ENCODE data around the gene ABCA2. TPM values are rescaled to one million over a fixed set of nuclear protein-coding genes. Genes with fewer than 3 reads are reported as not detected.
A peak's percentile ranks its signal among the peaks of the same experiment; 100 is the strongest.

ABCA2 gene
- total RNA-seq (2022) (20.0 and 21.7 TPM in 2 replicates), Bru-seq, nascent RNA (percentile 31 among the genes with signal in this experiment), BruChase-seq, experiment 1, labeled RNA remaining after a 6-hour chase (percentile 48 among the genes with signal in this experiment), BruChase-seq, experiment 2, labeled RNA remaining after a 2-hour chase (percentile 31 among the genes with signal in this experiment)
- long read RNA-seq, partial matches to known transcripts: 21 of 27 reads
- long read RNA-seq, other reads (novel, unspliced or antisense): 5 of 27 reads

DNA sequence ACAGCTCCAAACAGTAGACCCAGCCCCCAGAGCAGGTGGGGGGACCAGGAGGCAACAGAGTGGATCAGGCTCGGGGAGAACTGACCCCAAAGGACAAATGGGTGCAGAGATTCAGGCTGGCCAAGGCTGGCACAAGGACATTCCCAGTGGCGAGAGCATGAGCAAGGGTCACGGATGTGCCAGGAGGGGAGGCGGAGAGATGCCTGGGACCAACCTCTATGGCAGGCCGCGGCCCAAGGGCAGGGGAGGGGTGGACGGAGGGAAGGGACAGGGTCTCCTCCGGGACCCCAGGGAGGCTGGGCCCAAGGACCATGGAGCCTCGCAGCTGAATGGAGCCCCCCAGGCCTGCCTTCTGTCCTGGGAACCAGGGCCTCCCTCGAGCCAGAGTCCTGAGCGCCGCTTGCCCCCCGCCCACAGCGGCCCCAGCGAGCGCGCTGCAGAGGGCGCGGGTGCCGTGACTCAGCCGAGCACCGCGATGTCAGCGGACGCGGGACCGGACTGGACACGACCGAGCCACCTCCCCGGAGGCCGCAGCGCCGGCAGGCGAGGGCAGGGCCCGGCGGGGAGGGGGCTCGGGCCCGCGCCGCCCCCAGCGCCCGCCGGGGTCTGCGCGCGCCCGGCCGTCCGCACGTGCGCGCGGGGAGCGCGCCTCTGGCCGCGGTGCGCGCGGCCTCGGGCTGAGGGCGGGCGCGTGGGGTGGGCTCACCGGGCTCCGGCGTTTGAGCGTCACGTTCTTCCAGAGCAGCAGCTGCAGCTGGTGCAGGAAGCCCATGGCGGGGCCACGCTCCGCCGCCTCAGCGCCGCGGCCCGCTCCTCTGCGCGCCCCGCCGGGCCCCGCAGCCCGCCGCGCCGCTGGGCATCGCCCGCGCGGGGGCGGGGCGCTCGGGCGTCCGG, at the start of gene ABCA2:
TSS of gene ABCA2 (minus strand) at position 869 of the 894 bp plus-strand sequence. CDS start at position 772, 97 bp downstream.
- H3K27ac Mint-ChIP-seq (ENCODE audit: low read depth, unreplicated experiment): no peak within 1 kb of the TSS

DNA sequence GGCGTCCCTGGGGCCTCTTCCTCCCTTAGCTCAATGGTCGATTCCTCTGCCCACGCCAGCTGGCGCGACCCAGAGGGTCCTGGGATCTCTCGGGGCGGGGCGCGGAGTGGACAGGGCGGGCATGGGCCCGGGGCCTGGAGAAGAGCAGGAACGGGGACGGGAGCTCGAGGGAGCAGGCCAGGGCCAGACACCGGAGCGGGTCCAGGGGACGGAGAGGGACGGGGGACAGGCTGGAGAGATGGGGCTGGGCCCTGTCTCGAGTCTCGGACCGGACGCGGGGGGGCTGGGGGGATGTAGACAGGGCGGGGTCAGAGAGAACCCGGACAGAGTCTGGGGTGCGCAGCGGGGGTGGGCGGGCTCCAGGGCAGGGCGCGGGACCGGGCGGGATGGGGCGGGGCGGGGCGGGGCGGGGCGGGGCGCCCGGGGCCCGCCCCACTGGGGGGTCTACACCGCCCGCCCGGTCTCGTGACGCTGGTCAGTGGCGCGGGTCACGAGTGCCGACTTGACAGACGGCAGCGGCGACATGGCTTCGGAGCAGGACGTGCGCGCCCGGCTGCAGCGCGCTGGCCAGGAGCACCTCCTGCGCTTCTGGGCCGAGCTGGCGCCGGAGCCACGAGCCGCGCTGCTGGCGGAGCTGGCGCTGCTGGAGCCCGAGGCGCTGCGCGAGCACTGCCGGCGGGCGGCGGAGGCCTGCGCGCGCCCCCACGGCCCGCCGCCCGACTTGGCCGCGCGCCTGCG, 49.1 kb upstream of the ABCA2 start, which contains the start of gene UAP1L1:
TSS of gene UAP1L1 (plus strand) at position 508 of the 738 bp plus-strand sequence. CDS start at position 524, 16 bp downstream.
- Mint-ChIP-seq H3K36me3 (ENCODE audit: insufficient read depth, unreplicated experiment) (no peaks in the 10 kb centered on the region), H3K4me1 (ENCODE audit: insufficient read depth, unreplicated experiment) (no peaks in the 10 kb centered on the region), H3K27me3 (ENCODE audit: insufficient read depth, unreplicated experiment) (no peaks in the 10 kb centered on the region), H3K9me3 (ENCODE audit: unreplicated experiment) (no peaks in the 10 kb centered on the region), H3K4me3 (ENCODE audit: unreplicated experiment) (peak within 1 kb of the TSS; percentile 19), H3K27ac (ENCODE audit: low read depth, unreplicated experiment) (no peak within 1 kb of the TSS)
- ChIA-PET POLR2A (interaction anchor here (1.0 to 2.4 kb wide), 2 partner anchors 9 kb away, joined by 3 to 8 read pairs; partner anchors contain the start of gene MAN1B1), CTCF (interaction anchor here (1.4 to 1.6 kb wide), 2 partner anchors 9 to 48 kb away, joined by 3 to 4 read pairs; no protein-coding TSS in a partner anchor)
- intact Hi-C loops (cut with micrococcal nuclease): no loop called here
- BruUV-seq (replicated peaks): no TSS peak
- TF ChIP-seq CTCF (IDR thresholded peaks at IDR 0.05; ENCODE audit: unreplicated experiment): no peak
- no peak for DNase-seq (ENCODE audit: unreplicated experiment)

More for the DNA sequence above, at the start of gene ABCA2:
- Mint-ChIP-seq H3K27me3 (ENCODE audit: insufficient read depth, unreplicated experiment) (no peaks in the 10 kb centered on the region), H3K4me1 (ENCODE audit: insufficient read depth, unreplicated experiment) (peaks cover 8% of the 10 kb centered on the region), H3K9me3 (ENCODE audit: unreplicated experiment) (no peaks in the 10 kb centered on the region), H3K36me3 (ENCODE audit: insufficient read depth, unreplicated experiment) (peaks cover 5% of the 10 kb centered on the region), H3K4me3 (ENCODE audit: unreplicated experiment) (peak within 1 kb of the TSS; percentile 74)
- no TSS peak for BruUV-seq (replicated peaks)
- intact Hi-C loops (cut with micrococcal nuclease): no loop called here
- CTCF ChIA-PET: interaction anchor here (0.6 to 8.1 kb wide), 13 partner anchors 8 to 634 kb away, joined by 3 to 85 read pairs (median 10); partner anchors contain the start of genes EDF1 and SAPCD2
- DNase-seq (ENCODE audit: unreplicated experiment): no peak
- POLR2A ChIA-PET: interaction anchor here (0.7 to 1.9 kb wide), 6 partner anchors 8 to 227 kb away, joined by 3 to 6 read pairs (median 4); partner anchors contain the start of gene TPRN
- no peak for TF ChIP-seq CTCF (IDR thresholded peaks at IDR 0.05; ENCODE audit: unreplicated experiment)

DNA sequence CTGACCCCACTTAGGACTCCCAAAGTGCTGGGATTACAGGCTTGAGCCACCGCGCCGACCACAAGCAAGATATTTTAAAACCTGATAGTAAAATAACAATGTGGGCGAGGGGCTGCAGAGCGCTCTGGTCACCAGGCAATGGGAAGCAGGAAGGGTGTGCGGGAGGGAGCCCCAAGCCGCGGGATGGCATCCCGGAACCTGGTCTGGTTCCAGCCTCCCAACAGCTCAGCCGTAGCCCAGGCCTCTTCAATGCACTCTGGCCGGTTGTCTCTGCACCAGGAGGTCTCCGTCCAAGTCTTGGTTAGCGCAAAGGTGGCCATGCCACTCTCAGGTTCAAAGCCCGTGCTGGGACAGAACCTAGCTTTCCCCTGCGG, 48.6 kb upstream of the ABCA2 start:
- ChIA-PET POLR2A (interaction anchor here (1.0 to 2.4 kb wide), 2 partner anchors 8 to 10 kb away, joined by 3 to 8 read pairs; partner anchors contain the start of gene MAN1B1), CTCF (interaction anchor here (1.4 to 1.6 kb wide), 2 partner anchors 8 to 47 kb away, joined by 3 to 4 read pairs; no protein-coding TSS in a partner anchor)
- no peak for TF ChIP-seq CTCF (IDR thresholded peaks at IDR 0.05; ENCODE audit: unreplicated experiment)
- no peaks in the 10 kb centered on the region for H3K27me3 Mint-ChIP-seq (ENCODE audit: insufficient read depth, unreplicated experiment)
- H3K27ac Mint-ChIP-seq (ENCODE audit: low read depth, unreplicated experiment): no peak overlapping the region
- no TSS peak for BruUV-seq (replicated peaks)
- DNase-seq (ENCODE audit: unreplicated experiment): no peak
- H3K4me1 Mint-ChIP-seq (ENCODE audit: insufficient read depth, unreplicated experiment): no peaks in the 10 kb centered on the region
- peak overlapping the region; percentile 19 for H3K4me3 Mint-ChIP-seq (ENCODE audit: unreplicated experiment)
- no peaks in the 10 kb centered on the region for H3K9me3 Mint-ChIP-seq (ENCODE audit: unreplicated experiment)
- intact Hi-C loops (cut with micrococcal nuclease): no loop called here
- no peaks in the 10 kb centered on the region for H3K36me3 Mint-ChIP-seq (ENCODE audit: insufficient read depth, unreplicated experiment)

Measured in MCF 10A (cell line).